Activated T-cell treated with anti-CD3 and anti-CD28 coated beads for 24 hours (primary cell): ENCODE measurements around the gene KNCN.

Source experiments
- DNase-seq: peaks from one replicate; pipeline ENCODE4 v3.0.0-alpha.2; 2020; ENCODE audit warnings: low read depth

The KNCN gene

DNA sequence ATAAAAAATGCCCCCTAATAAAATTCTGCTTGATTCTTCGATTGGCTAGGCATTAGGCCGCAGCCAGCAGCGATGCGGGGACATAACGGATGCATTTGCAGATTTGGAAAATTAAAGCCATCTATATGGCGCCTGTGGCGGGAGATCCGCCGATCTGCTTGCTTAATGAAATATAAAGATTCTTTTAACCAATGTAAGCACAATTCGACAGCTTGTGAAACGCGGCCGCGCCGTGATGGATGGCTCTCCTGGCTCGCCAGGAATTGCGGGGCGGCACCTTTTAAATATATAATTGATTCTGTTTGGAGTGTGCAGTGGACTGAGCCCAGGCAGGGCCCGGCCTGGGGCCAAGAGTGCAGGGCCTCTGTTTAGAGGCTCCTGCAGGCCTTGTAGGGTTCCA lies 53.8 kb downstream of the KNCN start:
- no peak for DNase-seq

DNA sequence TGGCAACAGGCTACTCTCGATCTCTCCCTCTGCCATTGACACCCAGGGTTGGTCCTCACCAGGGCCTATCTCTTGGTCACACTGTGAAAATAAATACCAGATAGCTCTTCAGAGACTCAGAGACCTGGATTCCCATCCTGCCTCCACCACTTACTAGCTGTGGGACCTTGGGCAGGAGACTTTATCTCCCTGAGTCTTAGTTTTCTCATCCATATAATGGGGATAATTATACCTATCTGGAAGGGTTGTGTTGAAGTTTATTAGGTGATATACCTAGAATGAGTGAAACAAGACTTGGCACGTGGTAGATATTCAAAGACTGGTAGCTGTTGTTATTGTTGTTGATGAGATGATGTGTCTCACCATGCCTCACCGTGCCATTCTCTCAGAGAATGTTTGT lies 54.4 kb downstream of the KNCN start:
- no peak for DNase-seq

DNA sequence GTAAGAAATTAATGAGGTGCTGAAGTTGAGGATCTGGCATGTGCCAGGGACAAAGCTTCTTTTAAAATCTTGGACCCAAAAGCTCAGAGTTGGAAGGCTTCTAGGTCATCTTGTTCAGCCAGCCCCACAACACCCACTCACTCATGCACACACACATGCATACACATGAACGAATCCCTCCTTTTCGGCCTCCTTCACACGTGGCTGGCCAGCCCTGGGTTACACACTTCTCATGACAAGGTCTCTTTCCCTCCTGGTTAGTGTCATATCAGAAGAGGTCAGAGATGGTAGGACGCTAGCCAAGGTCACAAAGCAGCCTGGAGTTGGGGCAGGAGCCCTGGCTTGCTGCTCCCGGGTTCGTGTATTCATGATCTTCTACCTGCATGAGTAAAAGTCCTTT lies 54.9 kb downstream of the KNCN start:
- no peak for DNase-seq

DNA sequence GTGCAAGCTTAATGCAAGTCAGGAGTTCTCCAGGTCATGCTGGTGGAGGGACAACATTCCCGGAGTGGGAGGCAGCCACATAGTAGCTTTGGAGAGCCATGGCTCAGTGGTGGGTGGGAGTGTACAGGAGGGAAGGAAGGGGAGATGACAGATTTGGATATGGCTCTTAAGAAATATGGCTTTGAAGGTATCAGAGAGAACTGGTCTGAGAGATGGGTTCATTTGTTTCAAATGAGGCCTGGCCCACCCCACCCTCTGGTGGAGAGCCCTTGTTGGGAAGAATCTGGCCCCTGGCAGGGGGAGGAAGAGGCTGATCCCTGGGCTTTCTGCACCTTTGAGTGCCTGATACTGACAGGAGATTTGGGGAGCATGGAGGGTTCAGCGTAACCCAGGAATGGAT lies 55.7 kb downstream of the KNCN start:
- DNase-seq = no peak
